OCI-LY7 (cell line): Measurements from ENCODE around the gene GOLGA5. TPM values are rescaled to one million over a fixed set of nuclear protein-coding genes. Genes with fewer than 3 reads are reported as not detected.

Source experiments
- BruUV-seq: library from RNA; stranded (reverse); fragments of 400-500 nt; replicated peaks from 2 replicates; lab custom pipeline; 2021; lab: Mats Ljungman, UMichigan
- CTCF ChIA-PET: fragments of 300-600 bp; sonication (Branson Sonifier 250); formaldehyde crosslinking; loops from one replicate; lab custom pipeline; 2022; ENCODE audit warnings: antibody characterized with exemption; ENCODE audit not compliant: unreplicated experiment; lab: Charles Lee
- POLR2A ChIA-PET: fragments of 300-600 bp; sonication (Branson Sonifier 250); formaldehyde crosslinking; loops from one replicate; lab custom pipeline; 2022; ENCODE audit warnings: antibody characterized with exemption; lab: Charles Lee
- DNase-seq: peaks from one replicate; pipeline ENCODE4 v3.0.0-alpha.2; 2015; ENCODE audit warnings: low spot score
- H2AFZ ChIP-seq: fragments of 200-600 bp; sonication (generic), shearing (Covaris generic); 2 replicates; pipeline ENCODE4 v1.6.1; 2014; ENCODE audit warnings: mild to moderate bottlenecking, antibody characterized with exemption, low read length, moderate library complexity
- H3K27ac ChIP-seq: fragments of 200-600 bp; sonication (generic); 2 replicates; pipeline ENCODE4 v1.5.1; 2014; ENCODE audit warnings: mixed run types, low read depth, mild to moderate bottlenecking, moderate library complexity, low read length, inconsistent platforms; ENCODE audit not compliant: poor library complexity, severe bottlenecking
- H3K36me3 ChIP-seq: fragments of 200-600 bp; sonication (generic); 2 replicates; pipeline ENCODE4 v1.6.1; 2014; ENCODE audit warnings: mild to moderate bottlenecking, antibody characterized with exemption, low read length, moderate library complexity, mixed read lengths; ENCODE audit not compliant: insufficient read depth
- H3K4me1 ChIP-seq: fragments of 200-600 bp; sonication (generic); 2 replicates; pipeline ENCODE4 v1.5.1; 2014; ENCODE audit warnings: mild to moderate bottlenecking, low read length; ENCODE audit not compliant: insufficient read depth, poor library complexity, severe bottlenecking
- H3K4me2 ChIP-seq: fragments of 200-600 bp; sonication (generic); 2 replicates; pipeline ENCODE4 v1.6.1; 2014; ENCODE audit warnings: mild to moderate bottlenecking, low read length
- H3K4me3 ChIP-seq: fragments of 200-600 bp; sonication (generic); 2 replicates; pipeline ENCODE4 v1.5.1; 2014; ENCODE audit warnings: mild to moderate bottlenecking, low read depth, low read length; ENCODE audit not compliant: poor library complexity, severe bottlenecking
- H3K79me2 ChIP-seq: fragments of 200-600 bp; sonication (generic); 2 replicates; pipeline ENCODE4 v1.6.1; 2016; ENCODE audit warnings: low read depth, mild to moderate bottlenecking, low read length, moderate library complexity, mixed read lengths; ENCODE audit not compliant: insufficient read depth
- H3K9me2 ChIP-seq: fragments of 200-600 bp; sonication (generic); 2 replicates; pipeline ENCODE4 v1.6.1; 2016; ENCODE audit warnings: mild to moderate bottlenecking, low read length, mixed read lengths; ENCODE audit not compliant: insufficient read depth
- H3K9me3 ChIP-seq: fragments of 200-600 bp; sonication (generic); 2 replicates; pipeline ENCODE4 v1.6.1; 2014; ENCODE audit warnings: mild to moderate bottlenecking, mixed run types, low read length, mixed read lengths
- H4K20me1 ChIP-seq: fragments of 200-600 bp; sonication (generic); 2 replicates; pipeline ENCODE4 v1.6.1; 2014; ENCODE audit warnings: mild to moderate bottlenecking, antibody characterized with exemption, low read length, moderate library complexity, mixed read lengths; ENCODE audit not compliant: insufficient read depth
- EZH2phosphoT487 ChIP-seq: fragments of 200-600 bp; sonication (generic); IDR thresholded peaks from 2 replicates; pipeline ENCODE4 v1.6.1; 2018; ENCODE audit warnings: low read depth, borderline replicate concordance, mild to moderate bottlenecking, mixed run types, antibody characterized with exemption, low read length, moderate library complexity, mixed read lengths
- intact Hi-C: fragments of 100-400 bp; cut with micrococcal nuclease; formaldehyde crosslinking; loops from one replicate; pipeline ENCODE4 v1.10.0; 2022; ENCODE audit not compliant: unreplicated experiment
- total RNA-seq, 2 experiments: library from RNA; depleted of rRNA in 1 of 2; stranded (reverse); fragments of >200 nt in 1 of 2; shearing (Covaris generic) in 1 of 2; gene quantifications; 2 replicates each; pipeline ENCODE4 v1.2.3, GENCODE V29; 2014 to 2022
- TF ChIP-seq, protein P1 (sequence below): fragments of 200-600 bp; sonication (generic); conservative IDR thresholded peaks from 2 replicates; pipeline ENCODE4 v1.5.1; 2014; ENCODE audit warnings: mild to moderate bottlenecking, antibody characterized with exemption, low read length, moderate library complexity, mixed read lengths

Gene GOLGA5
- total RNA-seq, 2 experiments from 2014 or later = 13.3 to 19.8 TPM

DNA sequence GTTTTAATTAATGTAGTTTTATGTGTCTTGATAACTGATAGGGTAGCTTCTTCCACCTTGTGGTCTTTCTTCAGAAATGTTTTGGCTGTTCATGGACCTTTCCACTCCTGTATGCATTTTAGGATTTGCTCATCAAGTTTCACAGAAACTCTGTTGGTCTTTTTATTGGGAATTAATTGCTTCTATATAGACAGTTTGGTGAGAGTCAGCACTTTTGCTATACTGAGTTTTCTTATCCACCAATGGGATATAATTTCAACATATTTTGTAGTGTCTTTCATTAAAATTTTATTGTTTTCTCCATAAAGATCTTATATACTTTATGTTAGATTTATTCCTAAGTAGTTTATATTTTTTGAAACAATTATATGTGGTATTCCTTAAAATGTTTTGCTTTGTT, 7.8 kb downstream of the GOLGA5 start:
- ChIA-PET CTCF (no interaction called here), POLR2A (no interaction called here)
- Histone ChIP-seq H4K20me1 (no peaks in the 10 kb centered on the region), H3K9me3 (no peaks in the 10 kb centered on the region), H3K4me2 (no peak overlapping the region), H3K79me2 (peaks cover 58% of the 10 kb centered on the region), H3K36me3 (peaks cover 76% of the 10 kb centered on the region), H2AFZ (no peak overlapping the region), H3K9me2 (no peaks in the 10 kb centered on the region), H3K4me1 (peaks cover 4% of the 10 kb centered on the region), H3K4me3 (no peak overlapping the region), H3K27ac (no peak overlapping the region)
- no TSS peak for BruUV-seq
- no peak for DNase-seq
- intact Hi-C loops = no loop called here
- TF ChIP-seq EZH2phosphoT487 = no peak
- TF ChIP-seq, protein P1, sequence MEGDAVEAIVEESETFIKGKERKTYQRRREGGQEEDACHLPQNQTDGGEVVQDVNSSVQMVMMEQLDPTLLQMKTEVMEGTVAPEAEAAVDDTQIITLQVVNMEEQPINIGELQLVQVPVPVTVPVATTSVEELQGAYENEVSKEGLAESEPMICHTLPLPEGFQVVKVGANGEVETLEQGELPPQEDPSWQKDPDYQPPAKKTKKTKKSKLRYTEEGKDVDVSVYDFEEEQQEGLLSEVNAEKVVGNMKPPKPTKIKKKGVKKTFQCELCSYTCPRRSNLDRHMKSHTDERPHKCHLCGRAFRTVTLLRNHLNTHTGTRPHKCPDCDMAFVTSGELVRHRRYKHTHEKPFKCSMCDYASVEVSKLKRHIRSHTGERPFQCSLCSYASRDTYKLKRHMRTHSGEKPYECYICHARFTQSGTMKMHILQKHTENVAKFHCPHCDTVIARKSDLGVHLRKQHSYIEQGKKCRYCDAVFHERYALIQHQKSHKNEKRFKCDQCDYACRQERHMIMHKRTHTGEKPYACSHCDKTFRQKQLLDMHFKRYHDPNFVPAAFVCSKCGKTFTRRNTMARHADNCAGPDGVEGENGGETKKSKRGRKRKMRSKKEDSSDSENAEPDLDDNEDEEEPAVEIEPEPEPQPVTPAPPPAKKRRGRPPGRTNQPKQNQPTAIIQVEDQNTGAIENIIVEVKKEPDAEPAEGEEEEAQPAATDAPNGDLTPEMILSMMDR = no peak

DNA sequence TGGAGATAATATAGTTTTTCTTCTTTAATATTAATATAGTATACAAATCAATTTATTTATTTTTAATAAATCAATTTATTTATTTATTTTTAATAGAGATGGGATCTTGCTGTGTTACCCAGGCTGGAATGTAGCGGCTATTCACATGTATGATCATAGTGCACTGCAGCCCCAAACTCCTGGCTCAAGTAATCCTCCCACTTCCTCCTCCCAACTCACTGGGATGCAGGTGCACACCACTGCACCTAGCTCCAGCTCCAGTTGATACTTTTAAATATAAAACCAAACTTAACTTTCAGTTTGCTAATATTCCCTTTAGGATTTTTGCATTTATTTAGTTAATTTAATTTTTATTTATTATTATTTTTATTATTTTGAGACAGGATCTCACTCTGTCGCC, 8.6 kb downstream of the GOLGA5 start:
- Histone ChIP-seq H3K36me3 (peaks cover 76% of the 10 kb centered on the region), H3K9me3 (no peaks in the 10 kb centered on the region), H2AFZ (no peak overlapping the region), H3K27ac (no peak overlapping the region), H3K9me2 (no peaks in the 10 kb centered on the region), H3K79me2 (peaks cover 58% of the 10 kb centered on the region), H3K4me1 (peaks cover 4% of the 10 kb centered on the region), H3K4me2 (no peak overlapping the region), H3K4me3 (no peak overlapping the region), H4K20me1 (no peaks in the 10 kb centered on the region)
- CTCF ChIA-PET = no interaction called here
- DNase-seq = no peak
- POLR2A ChIA-PET = interaction anchor here (0.9 kb wide), 1 partner anchor 54 kb away, joined by 3 read pairs; the partner anchor contains the start of gene LGMN
- intact Hi-C loops = no loop called here
- no TSS peak for BruUV-seq
- TF ChIP-seq EZH2phosphoT487 = no peak
- TF ChIP-seq, protein P1 = no peak

DNA sequence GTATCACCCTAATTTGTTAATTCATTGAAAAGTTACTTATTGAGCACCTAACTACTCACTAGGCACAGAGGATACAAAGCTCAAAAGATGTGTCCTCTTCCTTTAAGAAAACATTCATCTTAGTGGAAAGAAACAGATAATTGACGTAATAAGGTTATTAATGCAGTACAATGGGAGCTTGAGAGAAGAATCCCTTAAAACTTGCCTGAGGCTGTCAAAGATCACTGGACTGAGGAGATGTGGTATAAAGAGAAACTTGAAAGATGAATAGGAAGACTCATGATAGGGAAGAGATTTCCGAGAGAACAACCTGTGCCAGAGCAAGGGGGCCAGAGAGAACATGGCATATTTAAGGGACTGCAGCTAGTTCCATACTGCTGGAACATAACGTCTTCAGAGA, 19.1 kb downstream of the GOLGA5 start:
- no peak overlapping the region for H3K4me3 ChIP-seq
- H4K20me1 ChIP-seq = no peaks in the 10 kb centered on the region
- ChIA-PET CTCF (no interaction called here), POLR2A (no interaction called here)
- BruUV-seq = no TSS peak
- no peaks in the 10 kb centered on the region for H3K9me2 ChIP-seq
- no peak overlapping the region for H2AFZ ChIP-seq
- no peak overlapping the region for H3K27ac ChIP-seq
- DNase-seq = no peak
- H3K9me3 ChIP-seq = no peaks in the 10 kb centered on the region
- no peaks in the 10 kb centered on the region for H3K4me1 ChIP-seq
- intact Hi-C loops = no loop called here
- H3K36me3 ChIP-seq = peaks cover 88% of the 10 kb centered on the region
- H3K79me2 ChIP-seq = no peaks in the 10 kb centered on the region
- TF ChIP-seq EZH2phosphoT487 = no peak
- TF ChIP-seq, protein P1 = no peak
- H3K4me2 ChIP-seq = no peak overlapping the region
